Stimulated activated naive CD8-positive, alpha-beta T cell treated with anti-CD3 and anti-CD28 coated beads, Interleukin-15, amount 100 ng/mL, for 72 hours (primary cell): ENCODE results near the gene ARFGAP1.
A peak's percentile ranks its signal among the peaks of the same experiment; 100 is the strongest.

Experiments used
- ATAC-seq: fragments of 150-1000 bp; cut with Tn5 transposase; 2 replicates; pipeline ENCODE4 v1.10.0; 2021; ENCODE audit warnings: mild to moderate bottlenecking, moderate library complexity
- DNase-seq, 2 donors: peaks; one replicate each; pipeline ENCODE4 v3.0.0; 2021 to 2022
- H3K27ac Mint-ChIP-seq, 2 donors: one replicate each; pipeline ENCODE4 v1.8.0; 2022; ENCODE audit warnings: mild to moderate bottlenecking in 2 of 2, mixed read lengths in 2 of 2, moderate library complexity in 2 of 2
- H3K27me3 Mint-ChIP-seq: one replicate; pipeline ENCODE4 v1.8.0; 2022; ENCODE audit warnings: mixed read lengths
- H3K4me1 Mint-ChIP-seq: one replicate; pipeline ENCODE4 v1.8.0; 2022; ENCODE audit warnings: mild to moderate bottlenecking, mixed read lengths
- H3K4me3 Mint-ChIP-seq, 2 donors: one replicate each; pipeline ENCODE4 v1.8.0; 2022; ENCODE audit warnings: mild to moderate bottlenecking in 2 of 2, mixed read lengths in 2 of 2, moderate library complexity in 1 of 2
- H3K9me3 Mint-ChIP-seq, 2 donors: one replicate each; pipeline ENCODE4 v1.8.0; 2022; ENCODE audit warnings: mixed read lengths in 2 of 2

The ARFGAP1 gene

GRCh38 chr20:63319164-63320040, 46.8 kb downstream of the ARFGAP1 start:
- Mint-ChIP-seq H3K9me3 (no peaks in the 10 kb centered on the region), H3K4me1 (no peaks in the 10 kb centered on the region)

GRCh38 chr20:63320041-63320511, 47.5 kb downstream of the ARFGAP1 start:
- Mint-ChIP-seq H3K27me3 (peaks cover 16% of the 10 kb centered on the region), H3K9me3 (no peaks in the 10 kb centered on the region), H3K4me1 (no peaks in the 10 kb centered on the region), H3K27ac (no peak overlapping the region), H3K4me3 (no peak overlapping the region)
- DNase-seq = no peak
- ATAC-seq = no peak

More at GRCh38 chr20:63319164-63320040, 46.8 kb downstream of the ARFGAP1 start:
- Mint-ChIP-seq H3K27ac (no peak overlapping the region), H3K27me3 (peaks cover 16% of the 10 kb centered on the region), H3K4me3 (no peak overlapping the region)
- no peak for ATAC-seq
- no peak for DNase-seq

GRCh38 chr20:63320616-63321147, 48.1 kb downstream of the ARFGAP1 start:
- ATAC-seq = no peak
- H3K4me3 Mint-ChIP-seq = no peak overlapping the region
- DNase-seq = no peak
- no peaks in the 10 kb centered on the region for H3K9me3 Mint-ChIP-seq
- no peak overlapping the region for H3K27ac Mint-ChIP-seq
- H3K4me1 Mint-ChIP-seq = no peaks in the 10 kb centered on the region
- H3K27me3 Mint-ChIP-seq = peaks cover 10% of the 10 kb centered on the region

- no peak overlapping the region for H3K4me3 Mint-ChIP-seq
- peaks cover 7% of the 10 kb centered on the region for H3K27me3 Mint-ChIP-seq
- DNase-seq (no peak), ATAC-seq (no peak)
- peaks cover 5% of the 10 kb centered on the region for H3K4me1 Mint-ChIP-seq
- no peaks in the 10 kb centered on the region for H3K9me3 Mint-ChIP-seq
- H3K27ac Mint-ChIP-seq = no peak overlapping the region
These were observed 48.7 kb downstream of the ARFGAP1 start for GRCh38 chr20:63321148-63321831.

- H3K27me3 Mint-ChIP-seq = peaks cover 7% of the 10 kb centered on the region
- no peak for DNase-seq
- H3K9me3 Mint-ChIP-seq = no peaks in the 10 kb centered on the region
These were observed 49.7 kb downstream of the ARFGAP1 start for GRCh38 chr20:63322146-63322932.

GRCh38 chr20:63322933-63323273, 50.3 kb downstream of the ARFGAP1 start:
- H3K4me1 Mint-ChIP-seq = peaks cover 15% of the 10 kb centered on the region
- H3K27ac Mint-ChIP-seq = no peak overlapping the region
- H3K4me3 Mint-ChIP-seq = no peak overlapping the region
- no peaks in the 10 kb centered on the region for H3K9me3 Mint-ChIP-seq
- no peak for ATAC-seq
- H3K27me3 Mint-ChIP-seq = peaks cover 7% of the 10 kb centered on the region
- DNase-seq = no peak

More at GRCh38 chr20:63322146-63322932, 49.7 kb downstream of the ARFGAP1 start:
- H3K4me3 Mint-ChIP-seq = no peak overlapping the region
- peaks cover 14% of the 10 kb centered on the region for H3K4me1 Mint-ChIP-seq
- no peak overlapping the region for H3K27ac Mint-ChIP-seq
- ATAC-seq = no peak

GRCh38 chr20:63323357-63323981, 50.9 kb downstream of the ARFGAP1 start:
- peaks cover 15% of the 10 kb centered on the region for H3K4me1 Mint-ChIP-seq
- peaks cover 7% of the 10 kb centered on the region for H3K27me3 Mint-ChIP-seq
- H3K4me3 Mint-ChIP-seq = no peak overlapping the region
- H3K27ac Mint-ChIP-seq = no peak overlapping the region
- H3K9me3 Mint-ChIP-seq = no peaks in the 10 kb centered on the region
- ATAC-seq (no peak), DNase-seq (no peak)

- peaks cover 7% of the 10 kb centered on the region for H3K27me3 Mint-ChIP-seq
- peaks cover 15% of the 10 kb centered on the region for H3K4me1 Mint-ChIP-seq
- H3K9me3 Mint-ChIP-seq = no peaks in the 10 kb centered on the region
- DNase-seq (no peak), ATAC-seq (no peak)
- H3K4me3 Mint-ChIP-seq = no peak overlapping the region
- H3K27ac Mint-ChIP-seq = no peak overlapping the region
These were observed 52.4 kb downstream of the ARFGAP1 start for GRCh38 chr20:63325021-63325471.

- no peak for DNase-seq
- peak overlapping the region in 1 of 2 donors; percentile 74 for H3K27ac Mint-ChIP-seq
These were observed 53.1 kb downstream of the ARFGAP1 start for GRCh38 chr20:63325554-63326313.

GRCh38 chr20:63326314-63327230, 54.0 kb downstream of the ARFGAP1 start:
- Mint-ChIP-seq H3K27ac (peak overlapping the region; percentile 74 to 80), H3K4me1 (peaks cover 15% of the 10 kb centered on the region), H3K9me3 (peaks cover 3 to 6% of the 10 kb centered on the region in 2 donors), H3K4me3 (no peak overlapping the region), H3K27me3 (peaks cover under 1% of the 10 kb centered on the region)
- ATAC-seq = no peak
- no peak for DNase-seq

More at GRCh38 chr20:63325554-63326313, 53.1 kb downstream of the ARFGAP1 start:
- Mint-ChIP-seq H3K9me3 (no peaks in the 10 kb centered on the region), H3K4me3 (no peak overlapping the region), H3K4me1 (peaks cover 15% of the 10 kb centered on the region), H3K27me3 (peaks cover 7% of the 10 kb centered on the region)
- no peak for ATAC-seq

GRCh38 chr20:63327231-63327745, 54.7 kb downstream of the ARFGAP1 start:
- Mint-ChIP-seq H3K27ac (peak overlapping the region; percentile 27 to 80), H3K4me1 (peaks cover 15% of the 10 kb centered on the region), H3K27me3 (peaks cover 5% of the 10 kb centered on the region), H3K4me3 (no peak overlapping the region), H3K9me3 (peaks cover 9 to 13% of the 10 kb centered on the region in 2 donors)
- ATAC-seq (peak; percentile 59), DNase-seq (no peak)

- Mint-ChIP-seq H3K27me3 (peaks cover 7% of the 10 kb centered on the region), H3K4me3 (no peak overlapping the region), H3K4me1 (peaks cover 15% of the 10 kb centered on the region), H3K27ac (peak overlapping the region in 1 of 2 donors; percentile 43), H3K9me3 (peaks cover 9 to 15% of the 10 kb centered on the region in 2 donors)
- ATAC-seq (peak; percentile 16), DNase-seq (no peak)
These were observed 55.5 kb downstream of the ARFGAP1 start for GRCh38 chr20:63328026-63328700.
